GM21619 (cell line): ENCODE measurements around the gene CCDC138.

Source experiments
- ATAC-seq: cut with Tn5 transposase; IDR thresholded peaks from one replicate; pipeline ENCODE4 v1.9.1; 2021; ENCODE audit not compliant: unreplicated experiment

CCDC138 gene

GRCh38 chr2:108893277-108893676 is 106.7 kb downstream of the CCDC138 start:
- no peak for ATAC-seq

- ATAC-seq = no peak
Observed at GRCh38 chr2:108894766-108895165, 108.2 kb downstream of the CCDC138 start.

- no peak for ATAC-seq
Observed at GRCh38 chr2:108895188-108895587, 108.6 kb downstream of the CCDC138 start.

GRCh38 chr2:108896741-108897140 is 110.2 kb downstream of the CCDC138 start:
- ATAC-seq = no peak

- ATAC-seq = no peak
Observed at GRCh38 chr2:108898315-108899082, 111.9 kb downstream of the CCDC138 start.

- no peak for ATAC-seq
Observed at GRCh38 chr2:108904680-108905079, 118.1 kb downstream of the CCDC138 start.

- no peak for ATAC-seq
Observed at GRCh38 chr2:108905176-108905575, 118.6 kb downstream of the CCDC138 start.

- no peak for ATAC-seq
Observed at GRCh38 chr2:108905906-108906305, 119.3 kb downstream of the CCDC138 start.

- ATAC-seq = no peak
Observed at GRCh38 chr2:108906403-108907077, 120.0 kb downstream of the CCDC138 start.

GRCh38 chr2:108907822-108908712 is 121.5 kb downstream of the CCDC138 start:
- ATAC-seq = no peak

GRCh38 chr2:108908713-108909070 is 122.1 kb downstream of the CCDC138 start:
- ATAC-seq = no peak

GRCh38 chr2:108909275-108909823 is 122.8 kb downstream of the CCDC138 start:
- no peak for ATAC-seq

- ATAC-seq = no peak
Observed at GRCh38 chr2:108910011-108910431, 123.5 kb downstream of the CCDC138 start.

GRCh38 chr2:108910541-108911396 is 124.2 kb downstream of the CCDC138 start:
- no peak for ATAC-seq

GRCh38 chr2:108911401-108911800 is 124.8 kb downstream of the CCDC138 start:
- ATAC-seq = no peak

GRCh38 chr2:108911807-108912628 is 125.4 kb downstream of the CCDC138 start:
- no peak for ATAC-seq

GRCh38 chr2:108912629-108912902 is 126.0 kb downstream of the CCDC138 start:
- no peak for ATAC-seq

GRCh38 chr2:108916122-108916795 is 129.7 kb downstream of the CCDC138 start:
- no peak for ATAC-seq

- no peak for ATAC-seq
Observed at GRCh38 chr2:108916796-108917421, 130.3 kb downstream of the CCDC138 start.
